HG02798 (cell line): ENCODE measurements around the gene SUSD5.

ENCODE experiments used
- ATAC-seq: cut with Tn5 transposase; IDR thresholded peaks from one replicate; pipeline ENCODE4 v1.9.1; 2021; ENCODE audit warnings: mild to moderate bottlenecking; ENCODE audit not compliant: unreplicated experiment, poor library complexity

The SUSD5 gene

GRCh38 chr3:33155301-33155700 lies 63.3 kb downstream of the SUSD5 start:
- no peak for ATAC-seq

- ATAC-seq = no peak
Measured at GRCh38 chr3:33153782-33154181, 64.8 kb downstream of the SUSD5 start.

- no peak for ATAC-seq
Measured at GRCh38 chr3:33152363-33153360, 65.9 kb downstream of the SUSD5 start.

- ATAC-seq = no peak
Measured at GRCh38 chr3:33149342-33149741, 69.3 kb downstream of the SUSD5 start.

GRCh38 chr3:33146791-33147445 lies 71.7 kb downstream of the SUSD5 start:
- ATAC-seq = no peak

- no peak for ATAC-seq
Measured at GRCh38 chr3:33145901-33146580, 72.6 kb downstream of the SUSD5 start.

- ATAC-seq = no peak
Measured at GRCh38 chr3:33145221-33145900, 73.2 kb downstream of the SUSD5 start.

GRCh38 chr3:33144433-33144832 lies 74.2 kb downstream of the SUSD5 start:
- ATAC-seq = no peak

- ATAC-seq = no peak
Measured at GRCh38 chr3:33141006-33141405, 77.6 kb downstream of the SUSD5 start.

- ATAC-seq = no peak
Measured at GRCh38 chr3:33139996-33140395, 78.6 kb downstream of the SUSD5 start.

GRCh38 chr3:33139006-33139623 lies 79.5 kb downstream of the SUSD5 start:
- ATAC-seq = peak; percentile 38

GRCh38 chr3:33137691-33138090 lies 80.9 kb downstream of the SUSD5 start:
- no peak for ATAC-seq

GRCh38 chr3:33134026-33134625 lies 84.5 kb downstream of the SUSD5 start:
- ATAC-seq = no peak

- no peak for ATAC-seq
Measured at GRCh38 chr3:33132019-33132360, 86.6 kb downstream of the SUSD5 start.

- ATAC-seq = peak; percentile 83
Measured at GRCh38 chr3:33131331-33132018, 87.1 kb downstream of the SUSD5 start.

- no peak for ATAC-seq
Measured at GRCh38 chr3:33130144-33130543, 88.5 kb downstream of the SUSD5 start.

- no peak for ATAC-seq
Measured at GRCh38 chr3:33128706-33129105, 89.9 kb downstream of the SUSD5 start.

- no peak for ATAC-seq
Measured at GRCh38 chr3:33125840-33126239, 92.8 kb downstream of the SUSD5 start.

GRCh38 chr3:33124638-33125037 lies 94.0 kb downstream of the SUSD5 start:
- no peak for ATAC-seq
